WTC11 (cell line): ENCODE results near the gene NDOR1.

ENCODE experiments used
- CREB1 ChIP-seq: sonication (generic); formaldehyde crosslinking; IDR thresholded peaks from 2 replicates; pipeline ENCODE4 v1.8.0; 2023; ENCODE audit warnings: mild to moderate bottlenecking, missing genetic modification reagents
- CTCF ChIP-seq: fragments of 200-600 bp; IDR thresholded peaks from 2 replicates; pipeline ENCODE4 v1.8.0; 2022; ENCODE audit warnings: antibody characterized with exemption
- ELF4 ChIP-seq: sonication (generic); formaldehyde crosslinking; IDR thresholded peaks from 2 replicates; pipeline ENCODE4 v1.8.1; 2022; ENCODE audit warnings: low read depth, mild to moderate bottlenecking, moderate library complexity, missing genetic modification reagents
- FOXP1 ChIP-seq: sonication (generic); formaldehyde crosslinking; IDR thresholded peaks from 2 replicates; pipeline ENCODE4 v1.8.0; 2022; ENCODE audit warnings: missing genetic modification reagents, mild to moderate bottlenecking, moderate library complexity, borderline replicate concordance
- PRRX2 ChIP-seq: fragments of 250-450 bp; sonication (Bioruptor Pico); IDR thresholded peaks from 2 replicates; pipeline ENCODE4 v1.8.0; 2021; ENCODE audit warnings: mild to moderate bottlenecking
- TF ChIP-seq, protein P1 (sequence below): sonication (generic); formaldehyde crosslinking; conservative IDR thresholded peaks from 2 replicates; pipeline ENCODE4 v1.8.1; 2022; ENCODE audit warnings: mild to moderate bottlenecking, missing genetic modification reagents
- TF ChIP-seq, protein P2 (sequence below): sonication (generic); formaldehyde crosslinking; IDR thresholded peaks from 2 replicates; pipeline ENCODE4 v1.8.1; 2023; ENCODE audit warnings: mild to moderate bottlenecking, moderate library complexity, missing genetic modification reagents
- TF ChIP-seq, protein P3 (sequence below): sonication (generic); formaldehyde crosslinking; IDR thresholded peaks from 2 replicates; pipeline ENCODE4 v1.8.1; 2023; ENCODE audit warnings: mild to moderate bottlenecking, missing genetic modification reagents

- TF ChIP-seq FOXP1 (CRISPR knock-in tag) (no peak), ELF4 (no peak), CREB1 (CRISPR knock-in tag) (no peak), CTCF (no peak), PRRX2 (no peak)
- TF ChIP-seq, protein P1, sequence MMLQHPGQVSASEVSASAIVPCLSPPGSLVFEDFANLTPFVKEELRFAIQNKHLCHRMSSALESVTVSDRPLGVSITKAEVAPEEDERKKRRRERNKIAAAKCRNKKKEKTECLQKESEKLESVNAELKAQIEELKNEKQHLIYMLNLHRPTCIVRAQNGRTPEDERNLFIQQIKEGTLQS (CRISPR knock-in tag), result no peak
- TF ChIP-seq, protein P2, sequence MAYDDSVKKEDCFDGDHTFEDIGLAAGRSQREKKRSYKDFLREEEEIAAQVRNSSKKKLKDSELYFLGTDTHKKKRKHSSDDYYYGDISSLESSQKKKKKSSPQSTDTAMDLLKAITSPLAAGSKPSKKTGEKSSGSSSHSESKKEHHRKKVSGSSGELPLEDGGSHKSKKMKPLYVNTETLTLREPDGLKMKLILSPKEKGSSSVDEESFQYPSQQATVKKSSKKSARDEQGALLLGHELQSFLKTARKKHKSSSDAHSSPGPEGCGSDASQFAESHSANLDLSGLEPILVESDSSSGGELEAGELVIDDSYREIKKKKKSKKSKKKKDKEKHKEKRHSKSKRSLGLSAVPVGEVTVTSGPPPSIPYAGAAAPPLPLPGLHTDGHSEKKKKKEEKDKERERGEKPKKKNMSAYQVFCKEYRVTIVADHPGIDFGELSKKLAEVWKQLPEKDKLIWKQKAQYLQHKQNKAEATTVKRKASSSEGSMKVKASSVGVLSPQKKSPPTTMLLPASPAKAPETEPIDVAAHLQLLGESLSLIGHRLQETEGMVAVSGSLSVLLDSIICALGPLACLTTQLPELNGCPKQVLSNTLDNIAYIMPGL (CRISPR knock-in tag), result no peak
- TF ChIP-seq, protein P3, sequence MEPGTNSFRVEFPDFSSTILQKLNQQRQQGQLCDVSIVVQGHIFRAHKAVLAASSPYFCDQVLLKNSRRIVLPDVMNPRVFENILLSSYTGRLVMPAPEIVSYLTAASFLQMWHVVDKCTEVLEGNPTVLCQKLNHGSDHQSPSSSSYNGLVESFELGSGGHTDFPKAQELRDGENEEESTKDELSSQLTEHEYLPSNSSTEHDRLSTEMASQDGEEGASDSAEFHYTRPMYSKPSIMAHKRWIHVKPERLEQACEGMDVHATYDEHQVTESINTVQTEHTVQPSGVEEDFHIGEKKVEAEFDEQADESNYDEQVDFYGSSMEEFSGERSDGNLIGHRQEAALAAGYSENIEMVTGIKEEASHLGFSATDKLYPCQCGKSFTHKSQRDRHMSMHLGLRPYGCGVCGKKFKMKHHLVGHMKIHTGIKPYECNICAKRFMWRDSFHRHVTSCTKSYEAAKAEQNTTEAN (CRISPR knock-in tag), result no peak
These were observed 14.3 kb downstream of the NDOR1 start for GRCh38 chr9:137219757-137220316.
